HEK293 (cell line): ENCODE results near the gene USP21.

Source experiments
- ATF2 ChIP-seq: fragments of 450-650 bp; formaldehyde crosslinking; IDR thresholded peaks from 2 replicates; pipeline ENCODE4 v1.5.1; 2016; ENCODE audit warnings: missing biosample characterization, missing genetic modification characterization, low read depth
- EGR2 ChIP-seq: fragments of 450-650 bp; formaldehyde crosslinking; IDR thresholded peaks from 2 replicates; pipeline ENCODE4 v1.5.1; 2016; ENCODE audit warnings: low read depth, missing biosample characterization, missing genetic modification characterization
- ELK4 ChIP-seq: IDR thresholded peaks from 2 replicates; pipeline ENCODE4 v1.6.1; 2011; ENCODE audit warnings: mild to moderate bottlenecking, low read depth, low read length, borderline replicate concordance
- GLI2 ChIP-seq: fragments of 450-650 bp; formaldehyde crosslinking; IDR thresholded peaks from 2 replicates; pipeline ENCODE4; 2017; ENCODE audit warnings: missing biosample characterization, missing genetic modification characterization, low read depth, borderline replicate concordance
- KLF1 ChIP-seq: fragments of 450-650 bp; formaldehyde crosslinking; IDR thresholded peaks from 2 replicates; pipeline ENCODE4 v1.5.1; 2016; ENCODE audit warnings: missing biosample characterization, missing genetic modification characterization
- KLF16 ChIP-seq: fragments of 450-650 bp; formaldehyde crosslinking; IDR thresholded peaks from 2 replicates; pipeline ENCODE4 v1.5.1; 2017; ENCODE audit warnings: missing biosample characterization, missing genetic modification characterization
- PRDM2 ChIP-seq: fragments of 450-650 bp; formaldehyde crosslinking; IDR thresholded peaks from 2 replicates; pipeline ENCODE4 v1.5.1; 2016; ENCODE audit warnings: missing biosample characterization, missing genetic modification characterization, borderline replicate concordance
- SETDB1 ChIP-seq: IDR thresholded peaks from one replicate; pipeline ENCODE4 v1.6.1; 2017; ENCODE audit warnings: mild to moderate bottlenecking, low read length, moderate library complexity, mixed read lengths; ENCODE audit not compliant: insufficient read length
- TCF7L2 ChIP-seq: IDR thresholded peaks from 2 replicates; pipeline ENCODE4 v1.6.1; 2011; ENCODE audit warnings: low read depth, mild to moderate bottlenecking, inconsistent platforms, low read length, moderate library complexity, borderline replicate concordance
- ZFP69B ChIP-seq: fragments of 450-650 bp; formaldehyde crosslinking; IDR thresholded peaks from 2 replicates; pipeline ENCODE4 v1.5.1; 2016; ENCODE audit warnings: missing biosample characterization, missing genetic modification characterization
- ZNF112 ChIP-seq: fragments of 450-650 bp; formaldehyde crosslinking; IDR thresholded peaks from 2 replicates; pipeline ENCODE4 v1.5.0; 2017; ENCODE audit warnings: missing biosample characterization, missing genetic modification characterization
- ZNF18 ChIP-seq: fragments of 450-650 bp; formaldehyde crosslinking; IDR thresholded peaks from 2 replicates; pipeline ENCODE4 v1.5.1; 2016; ENCODE audit warnings: missing biosample characterization, missing genetic modification characterization
- ZNF184 ChIP-seq: fragments of 450-650 bp; IDR thresholded peaks from 2 replicates; pipeline ENCODE4 v1.5.1; 2018; ENCODE audit warnings: missing biosample characterization, mild to moderate bottlenecking, missing genetic modification characterization
- ZNF211 ChIP-seq: fragments of 450-650 bp; formaldehyde crosslinking; IDR thresholded peaks from 2 replicates; pipeline ENCODE4 v1.5.1; 2016; ENCODE audit warnings: low read depth, missing biosample characterization, missing genetic modification characterization
- ZNF274 ChIP-seq, 2 experiments: fragments of 200-500 bp in 1 of 2; fragments of 450-650 bp in 1 of 2; sonication (Bioruptor generic) in 1 of 2; formaldehyde crosslinking in 1 of 2; IDR thresholded peaks; 2 replicates each; pipeline versions ENCODE4 v1.5.1 to v1.6.1; 2014 to 2016; ENCODE audit warnings: borderline replicate concordance in 1 of 2, inconsistent platforms in 1 of 2, low read length in 1 of 2, missing biosample characterization in 1 of 2, missing genetic modification characterization in 1 of 2
- ZNF280C ChIP-seq: fragments of 450-650 bp; formaldehyde crosslinking; IDR thresholded peaks from 2 replicates; pipeline ENCODE4 v1.5.1; 2016; ENCODE audit warnings: missing biosample characterization, missing genetic modification characterization
- ZNF398 ChIP-seq: fragments of 450-650 bp; formaldehyde crosslinking; IDR thresholded peaks from 2 replicates; pipeline ENCODE4 v1.5.1; 2017; ENCODE audit warnings: missing biosample characterization, missing genetic modification characterization
- ZNF404 ChIP-seq: fragments of 450-650 bp; formaldehyde crosslinking; IDR thresholded peaks from 2 replicates; pipeline ENCODE4 v1.5.1; 2017; ENCODE audit warnings: missing biosample characterization, missing genetic modification characterization
- ZNF449 ChIP-seq: fragments of 450-650 bp; formaldehyde crosslinking; IDR thresholded peaks from 2 replicates; pipeline ENCODE4 v1.5.1; 2017; ENCODE audit warnings: missing biosample characterization, mild to moderate bottlenecking, missing genetic modification characterization, moderate library complexity
- ZNF654 ChIP-seq: fragments of 450-650 bp; formaldehyde crosslinking; IDR thresholded peaks from 2 replicates; pipeline ENCODE4 v1.5.1; 2016; ENCODE audit warnings: low read depth, missing biosample characterization, missing genetic modification characterization
- ZNF677 ChIP-seq: fragments of 450-650 bp; IDR thresholded peaks from 2 replicates; pipeline ENCODE4 v1.5.0; 2018; ENCODE audit warnings: missing biosample characterization, mild to moderate bottlenecking, missing genetic modification characterization, moderate library complexity

Gene USP21

GRCh38 chr1:161165742-161166668, 6.7 kb downstream of the USP21 start, which contains the start of gene PPOX (continued):
- TF ChIP-seq SETDB1 (no peak), TCF7L2 (no peak; the same call in 1 of the 2 replicates), ZNF184 (tag by site-specific recombination) (no peak), EGR2 (tag by site-specific recombination) (peak; percentile 87), KLF16 (tag by site-specific recombination) (peak; percentile 95), KLF1 (tag by site-specific recombination) (peak; percentile 65), ZNF404 (tag by site-specific recombination) (no peak), ZNF449 (no peak), ATF2 (tag by site-specific recombination) (no peak), ZNF398 (tag by site-specific recombination) (no peak), ZNF677 (tag by site-specific recombination) (no peak), ELK4 (no peak), PRDM2 (tag by site-specific recombination) (no peak), ZNF654 (no peak), ZFP69B (tag by site-specific recombination) (peak; percentile 12; the same call in 1 of the 2 replicates), ZNF112 (tag by site-specific recombination) (no peak), ZNF280C (tag by site-specific recombination) (no peak), GLI2 (tag by site-specific recombination) (no peak), ZNF274 (IDR thresholded peaks at IDR 0.05; ENCODE audit: low read length) (no peak), ZNF274 (tag by site-specific recombination; IDR thresholded peaks at IDR 0.05; ENCODE audit: borderline replicate concordance) (no peak), ZNF18 (tag by site-specific recombination) (no peak), ZNF211 (tag by site-specific recombination) (no peak)
